ENCODE measurements around the gene SERPINI1. TPM values are rescaled to one million over a fixed set of nuclear protein-coding genes. Genes with fewer than 3 reads are reported as not detected.

SERPINI1 gene
- total RNA-seq, 2 experiments from 2014 or later = 1.1 to 1.6 TPM

- CTCF ChIA-PET = no interaction called here
- POLR2A ChIA-PET = no interaction called here
Measured at GRCh38 chr3:167839460-167840134, 104.1 kb downstream of the SERPINI1 start.

- CTCF ChIA-PET = no interaction called here
- POLR2A ChIA-PET = no interaction called here
Measured at GRCh38 chr3:167840247-167840646, 104.7 kb downstream of the SERPINI1 start.

GRCh38 chr3:167843481-167843880 lies 108.0 kb downstream of the SERPINI1 start:
- ChIA-PET CTCF (no interaction called here), POLR2A (no interaction called here)

- CTCF ChIA-PET = no interaction called here
- POLR2A ChIA-PET = no interaction called here
Measured at GRCh38 chr3:167843886-167844285, 108.4 kb downstream of the SERPINI1 start.

- ChIA-PET POLR2A (no interaction called here), CTCF (no interaction called here)
Measured at GRCh38 chr3:167844528-167844927, 109.0 kb downstream of the SERPINI1 start.

GRCh38 chr3:167851171-167851570 lies 115.7 kb downstream of the SERPINI1 start:
- ChIA-PET POLR2A (no interaction called here), CTCF (no interaction called here)

GRCh38 chr3:167851749-167852148 lies 116.2 kb downstream of the SERPINI1 start:
- CTCF ChIA-PET = no interaction called here
- POLR2A ChIA-PET = no interaction called here

- ChIA-PET CTCF (no interaction called here), POLR2A (no interaction called here)
Measured at GRCh38 chr3:167852216-167852615, 116.7 kb downstream of the SERPINI1 start.

- ChIA-PET CTCF (no interaction called here), POLR2A (no interaction called here)
Measured at GRCh38 chr3:167854063-167854462, 118.5 kb downstream of the SERPINI1 start.

GRCh38 chr3:167854846-167855245 lies 119.3 kb downstream of the SERPINI1 start:
- ChIA-PET CTCF (no interaction called here), POLR2A (no interaction called here)

GRCh38 chr3:167855306-167855705 lies 119.8 kb downstream of the SERPINI1 start:
- CTCF ChIA-PET = no interaction called here
- POLR2A ChIA-PET = no interaction called here

GRCh38 chr3:167858865-167859264 lies 123.3 kb downstream of the SERPINI1 start:
- POLR2A ChIA-PET = no interaction called here
- CTCF ChIA-PET = no interaction called here

- POLR2A ChIA-PET = no interaction called here
- CTCF ChIA-PET = no interaction called here
Measured at GRCh38 chr3:167859610-167860009, 124.1 kb downstream of the SERPINI1 start.

- CTCF ChIA-PET = no interaction called here
- POLR2A ChIA-PET = no interaction called here
Measured at GRCh38 chr3:167861649-167862048, 126.1 kb downstream of the SERPINI1 start.

- POLR2A ChIA-PET = no interaction called here
- CTCF ChIA-PET = no interaction called here
Measured at GRCh38 chr3:167862104-167862730, 126.7 kb downstream of the SERPINI1 start.

- ChIA-PET CTCF (no interaction called here), POLR2A (no interaction called here)
Measured at GRCh38 chr3:167863811-167864551, 128.5 kb downstream of the SERPINI1 start.

- ChIA-PET POLR2A (no interaction called here), CTCF (no interaction called here)
Measured at GRCh38 chr3:167864552-167864874, 129.0 kb downstream of the SERPINI1 start.

GRCh38 chr3:167866331-167866730 lies 130.8 kb downstream of the SERPINI1 start:
- POLR2A ChIA-PET = no interaction called here

GRCh38 chr3:167867981-167868380 lies 132.5 kb downstream of the SERPINI1 start:
- ChIA-PET POLR2A (no interaction called here), CTCF (no interaction called here)

More at GRCh38 chr3:167866331-167866730, 130.8 kb downstream of the SERPINI1 start:
- CTCF ChIA-PET = no interaction called here

GRCh38 chr3:167870181-167870580 lies 134.7 kb downstream of the SERPINI1 start:
- POLR2A ChIA-PET = no interaction called here

GRCh38 chr3:167870759-167871158 lies 135.2 kb downstream of the SERPINI1 start:
- CTCF ChIA-PET = no interaction called here
- POLR2A ChIA-PET = no interaction called here

More at GRCh38 chr3:167870181-167870580, 134.7 kb downstream of the SERPINI1 start:
- CTCF ChIA-PET = no interaction called here

GRCh38 chr3:167872032-167872431 lies 136.5 kb downstream of the SERPINI1 start:
- CTCF ChIA-PET = no interaction called here
- POLR2A ChIA-PET = no interaction called here
